Loucy (cell line): ENCODE results near the gene ADGRL4.

Experiments
- H2AFZ ChIP-seq: fragments of 200-600 bp; sonication (generic); 2 replicates; pipeline ENCODE4 v1.6.0; 2016; ENCODE audit warnings: antibody characterized with exemption, mild to moderate bottlenecking, low read length, moderate library complexity
- H3F3A ChIP-seq: fragments of 200-600 bp; 2 replicates; pipeline ENCODE4 v1.6.0; 2016; ENCODE audit warnings: antibody characterized with exemption, low read depth, mild to moderate bottlenecking
- H3K27me3 ChIP-seq: fragments of 200-600 bp; sonication (generic); 2 replicates; pipeline ENCODE4 v1.6.1; 2014; ENCODE audit warnings: low read length, mild to moderate bottlenecking; ENCODE audit not compliant: insufficient read depth, poor library complexity, severe bottlenecking
- H3K36me3 ChIP-seq: fragments of 200-600 bp; sonication (generic); 2 replicates; pipeline ENCODE4 v1.6.1; 2016; ENCODE audit warnings: low read length; ENCODE audit not compliant: insufficient read depth
- H3K4me1 ChIP-seq: fragments of 200-600 bp; sonication (generic); 2 replicates; pipeline ENCODE4 v1.5.1; 2014; ENCODE audit warnings: low read length, mild to moderate bottlenecking; ENCODE audit not compliant: insufficient read depth, poor library complexity, severe bottlenecking
- H3K4me2 ChIP-seq: fragments of 200-600 bp; sonication (generic); 2 replicates; pipeline ENCODE4 v1.6.0; 2014; ENCODE audit warnings: antibody characterized with exemption, low read length, low read depth, mild to moderate bottlenecking; ENCODE audit not compliant: poor library complexity, severe bottlenecking
- H3K4me3 ChIP-seq: fragments of 200-600 bp; sonication (generic); 2 replicates; pipeline ENCODE4 v1.5.1; 2014; ENCODE audit warnings: low read length, mild to moderate bottlenecking, mixed read lengths; ENCODE audit not compliant: poor library complexity, severe bottlenecking
- H3K79me2 ChIP-seq: fragments of 200-600 bp; sonication (generic); 2 replicates; pipeline ENCODE4 v1.6.1; 2014; ENCODE audit warnings: low read length; ENCODE audit not compliant: insufficient read depth
- H3K9ac ChIP-seq: fragments of 200-600 bp; sonication (generic); 2 replicates; pipeline ENCODE4 v1.6.0; 2014; ENCODE audit warnings: mild to moderate bottlenecking, low read depth, low read length, moderate library complexity; ENCODE audit not compliant: poor library complexity, severe bottlenecking
- H3K9me2 ChIP-seq: fragments of 200-600 bp; sonication (generic); replicated peaks from 2 replicates; pipeline ENCODE4 v1.6.1; 2016; ENCODE audit warnings: low read depth, low read length, mixed read lengths
- H3K9me3 ChIP-seq: fragments of 200-600 bp; sonication (generic); 2 replicates; pipeline ENCODE4 v1.6.1; 2014; ENCODE audit warnings: mild to moderate bottlenecking, antibody characterized with exemption, low read length, low read depth; ENCODE audit not compliant: insufficient read depth
- H4K20me1 ChIP-seq: fragments of 200-600 bp; sonication (generic); 2 replicates; pipeline ENCODE4 v1.6.0; 2014; ENCODE audit warnings: antibody characterized with exemption, low read length, mild to moderate bottlenecking; ENCODE audit not compliant: insufficient read depth, poor library complexity, severe bottlenecking
- CTCF ChIP-seq: fragments of 200-600 bp; sonication (generic); conservative IDR thresholded peaks from 2 replicates; pipeline ENCODE4 v1.5.1; 2014; ENCODE audit warnings: mild to moderate bottlenecking, antibody characterized with exemption, low read length
- EZH2phosphoT487 ChIP-seq: fragments of 200-600 bp; IDR thresholded peaks from 2 replicates; pipeline ENCODE4 v1.6.1; 2018; ENCODE audit warnings: antibody characterized with exemption, mild to moderate bottlenecking, moderate library complexity, borderline replicate concordance

Gene ADGRL4

GRCh38 chr1:79037085-79037484 is 30.6 kb upstream of the ADGRL4 start:
- Histone ChIP-seq H3K9ac (no peak overlapping the region), H3K4me2 (no peak overlapping the region), H3K36me3 (no peaks in the 10 kb centered on the region), H3K27me3 (no peaks in the 10 kb centered on the region), H3K9me3 (no peaks in the 10 kb centered on the region), H3K4me1 (no peaks in the 10 kb centered on the region), H3K9me2 (no peaks in the 10 kb centered on the region), H3K79me2 (no peaks in the 10 kb centered on the region), H2AFZ (no peak overlapping the region), H4K20me1 (no peaks in the 10 kb centered on the region), H3K4me3 (no peak overlapping the region), H3F3A (no peaks in the 10 kb centered on the region)
- TF ChIP-seq CTCF = no peak
- no peak for TF ChIP-seq EZH2phosphoT487

GRCh38 chr1:79012500-79012899 is 6.0 kb upstream of the ADGRL4 start:
- Histone ChIP-seq H3K27me3 (no peaks in the 10 kb centered on the region), H3K9me2 (no peaks in the 10 kb centered on the region), H3K9me3 (no peaks in the 10 kb centered on the region), H4K20me1 (no peaks in the 10 kb centered on the region), H3K9ac (no peak overlapping the region), H3K4me2 (no peak overlapping the region), H2AFZ (no peak overlapping the region), H3K79me2 (no peaks in the 10 kb centered on the region), H3F3A (no peaks in the 10 kb centered on the region), H3K36me3 (no peaks in the 10 kb centered on the region), H3K4me1 (no peaks in the 10 kb centered on the region), H3K4me3 (no peak overlapping the region)
- TF ChIP-seq EZH2phosphoT487 (no peak), CTCF (no peak)

GRCh38 chr1:79010589-79010988 is 4.1 kb upstream of the ADGRL4 start:
- Histone ChIP-seq H3K4me2 (no peak overlapping the region), H3K27me3 (no peaks in the 10 kb centered on the region), H3K9ac (no peak overlapping the region), H3K9me3 (no peaks in the 10 kb centered on the region), H3K4me3 (no peak overlapping the region), H3K4me1 (no peaks in the 10 kb centered on the region), H3K36me3 (no peaks in the 10 kb centered on the region), H3K9me2 (no peaks in the 10 kb centered on the region), H3K79me2 (no peaks in the 10 kb centered on the region), H2AFZ (no peak overlapping the region), H3F3A (no peaks in the 10 kb centered on the region), H4K20me1 (no peaks in the 10 kb centered on the region)
- TF ChIP-seq EZH2phosphoT487 = no peak
- no peak for TF ChIP-seq CTCF
